NT2/D1 (cell line): ENCODE data around the gene TUBGCP6.
"Not testable (repeated sequence)": the region's sequence is repeated elsewhere in the genome, so short reads cannot be mapped to it uniquely, and the experiment has no call there.

Source experiments
- DNase-seq: peaks from one replicate; pipeline ENCODE4 v3.0.0-alpha.2; 2011; ENCODE audit warnings: low read depth, low spot score
- H3K27me3 ChIP-seq: 2 replicates; pipeline ENCODE4 v1.6.0; 2011; ENCODE audit warnings: mild to moderate bottlenecking; ENCODE audit not compliant: insufficient read length, insufficient read depth
- H3K36me3 ChIP-seq: 2 replicates; pipeline ENCODE4 v1.6.1; 2011; ENCODE audit warnings: mild to moderate bottlenecking, low read length, mixed read lengths; ENCODE audit not compliant: insufficient read depth, insufficient read length
- H3K4me1 ChIP-seq: 2 replicates; pipeline ENCODE4 v1.5.1; 2011; ENCODE audit not compliant: insufficient read depth, insufficient read length
- H3K4me3 ChIP-seq: 2 replicates; pipeline ENCODE4 v1.5.1; 2011; ENCODE audit warnings: low read depth; ENCODE audit not compliant: insufficient read length
- H3K9ac ChIP-seq: 2 replicates; pipeline ENCODE4 v1.6.0; 2011; ENCODE audit warnings: low read depth; ENCODE audit not compliant: insufficient read length
- H3K9me3 ChIP-seq: 2 replicates; pipeline ENCODE4 v1.5.1; 2011; ENCODE audit warnings: mild to moderate bottlenecking, low read length; ENCODE audit not compliant: insufficient read depth
- SUZ12 ChIP-seq: IDR thresholded peaks from 2 replicates; pipeline ENCODE4 v1.6.1; 2011; ENCODE audit not compliant: insufficient read length, insufficient read depth; ENCODE audit errors: extremely low read depth
- YY1 ChIP-seq: IDR thresholded peaks from 2 replicates; pipeline ENCODE4 v1.6.1; 2011; ENCODE audit not compliant: insufficient read length, insufficient read depth
- ZNF274 ChIP-seq: IDR thresholded peaks from 2 replicates; pipeline ENCODE4 v1.6.1; 2011; ENCODE audit warnings: mild to moderate bottlenecking, low read depth, low read length

TUBGCP6 gene

DNA sequence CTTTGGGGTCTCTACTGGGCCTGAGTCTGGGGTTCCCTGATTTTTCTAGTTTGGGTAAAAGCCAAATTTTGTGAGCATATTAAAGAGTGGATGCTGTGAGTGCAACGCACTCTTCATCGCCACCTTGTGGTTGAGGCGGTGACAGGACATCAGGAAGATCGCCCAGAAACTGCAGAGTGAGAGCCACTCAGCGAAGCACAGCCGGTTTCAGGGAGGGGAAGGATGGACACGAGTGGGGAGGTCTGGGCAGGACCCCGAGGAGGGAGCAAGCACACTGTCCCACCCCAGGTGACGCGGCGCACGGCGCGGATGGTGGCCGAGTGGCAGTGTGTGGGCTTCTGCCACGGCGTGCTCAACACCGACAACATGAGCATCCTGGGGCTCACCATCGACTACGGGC lies 34.9 kb downstream of the TUBGCP6 start:
- Histone ChIP-seq H3K9ac (no peak overlapping the region), H3K9me3 (no peaks in the 10 kb centered on the region), H3K36me3 (peaks cover 65% of the 10 kb centered on the region), H3K27me3 (no peaks in the 10 kb centered on the region), H3K4me1 (peaks cover 13% of the 10 kb centered on the region), H3K4me3 (no peak overlapping the region)
- no peak for DNase-seq
- TF ChIP-seq ZNF274, result no peak
- TF ChIP-seq YY1, result no peak
- TF ChIP-seq SUZ12, result no peak

DNA sequence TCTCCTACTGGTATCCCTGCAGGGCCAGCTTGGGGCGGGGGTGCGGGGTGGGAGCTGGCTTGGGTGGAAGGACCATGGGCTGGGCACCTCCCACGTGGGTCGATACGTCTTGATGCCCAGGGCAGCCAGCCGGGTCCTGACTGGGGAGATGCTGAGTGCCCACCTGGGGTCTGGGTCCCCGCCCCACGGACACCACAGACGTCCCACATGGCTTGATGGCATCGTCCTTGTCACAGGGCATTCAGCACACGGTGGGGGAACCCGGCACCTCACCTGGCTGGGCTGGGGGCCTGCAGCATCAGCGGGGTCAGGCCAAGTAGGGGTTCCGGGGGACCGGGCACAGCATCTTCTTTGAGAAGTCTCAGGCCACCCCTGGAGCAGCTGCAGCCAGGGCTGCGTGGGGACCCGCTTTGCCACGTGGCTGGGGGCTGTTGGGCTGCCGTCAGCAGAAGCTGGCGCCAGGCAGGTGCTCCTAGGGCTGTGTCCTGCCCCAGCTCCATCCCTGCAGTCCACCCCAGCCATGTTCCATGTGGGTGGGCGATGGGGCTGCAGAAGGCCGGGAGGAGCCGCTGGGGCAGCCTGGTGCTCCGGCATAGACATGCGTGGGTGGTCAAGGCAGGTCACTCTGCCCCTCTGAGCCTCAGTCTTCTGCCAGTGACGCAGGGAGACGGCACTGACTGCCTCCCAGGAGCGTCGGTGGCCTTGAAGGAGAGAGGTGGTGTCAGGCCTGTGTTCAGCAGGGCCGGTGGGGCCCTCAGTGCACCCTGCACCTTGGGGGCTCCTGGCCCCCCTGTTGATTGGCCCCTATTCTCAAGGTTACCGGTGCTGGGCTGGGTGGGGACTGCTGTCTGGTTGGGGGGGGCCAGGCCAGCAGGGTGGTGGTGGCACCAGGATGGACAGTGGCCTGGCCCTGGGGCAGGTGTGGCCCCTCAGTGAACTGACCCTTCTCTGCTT lies 35.6 kb downstream of the TUBGCP6 start:
- no peak overlapping the region for H3K9ac ChIP-seq
- H3K4me1 ChIP-seq, result peaks cover 13% of the 10 kb centered on the region
- H3K36me3 ChIP-seq, result peaks cover 67% of the 10 kb centered on the region
- TF ChIP-seq SUZ12, result no peak
- TF ChIP-seq YY1, result no peak
- TF ChIP-seq ZNF274, result no peak
- DNase-seq, result no peak
- H3K27me3 ChIP-seq, result no peaks in the 10 kb centered on the region
- H3K9me3 ChIP-seq, result no peaks in the 10 kb centered on the region
- no peak overlapping the region for H3K4me3 ChIP-seq

DNA sequence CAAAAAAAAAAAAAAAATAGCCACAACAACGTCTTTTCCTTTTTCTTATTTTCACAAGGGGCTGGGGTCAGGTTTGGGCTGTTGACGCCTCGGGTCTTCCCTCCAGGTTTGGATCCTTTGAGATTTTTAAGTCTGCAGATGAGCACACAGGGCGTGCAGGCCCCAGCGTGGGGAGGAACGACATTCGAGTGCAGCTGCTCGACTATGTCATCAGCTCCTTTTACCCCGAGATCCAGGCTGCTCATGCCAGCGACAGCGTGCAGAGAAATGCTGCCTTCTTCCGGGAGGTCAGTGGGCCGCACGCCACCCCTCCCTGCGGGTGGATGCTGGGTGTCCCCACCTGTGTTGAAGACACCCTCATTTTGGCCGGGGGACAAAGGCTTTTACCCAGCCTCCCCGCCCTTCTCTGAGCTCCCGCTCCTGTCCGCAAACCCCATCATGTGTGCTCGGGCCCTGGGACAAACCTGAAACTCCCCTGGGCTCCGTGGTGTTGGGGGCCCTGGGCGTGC lies 36.3 kb downstream of the TUBGCP6 start:
- DNase-seq, result no peak
- peaks cover 13% of the 10 kb centered on the region for H3K4me1 ChIP-seq
- H3K9ac ChIP-seq, result no peak overlapping the region
- no peaks in the 10 kb centered on the region for H3K27me3 ChIP-seq
- no peaks in the 10 kb centered on the region for H3K9me3 ChIP-seq
- H3K4me3 ChIP-seq, result no peak overlapping the region
- peaks cover 70% of the 10 kb centered on the region for H3K36me3 ChIP-seq
- TF ChIP-seq SUZ12, result no peak
- no peak for TF ChIP-seq YY1
- no peak for TF ChIP-seq ZNF274

DNA sequence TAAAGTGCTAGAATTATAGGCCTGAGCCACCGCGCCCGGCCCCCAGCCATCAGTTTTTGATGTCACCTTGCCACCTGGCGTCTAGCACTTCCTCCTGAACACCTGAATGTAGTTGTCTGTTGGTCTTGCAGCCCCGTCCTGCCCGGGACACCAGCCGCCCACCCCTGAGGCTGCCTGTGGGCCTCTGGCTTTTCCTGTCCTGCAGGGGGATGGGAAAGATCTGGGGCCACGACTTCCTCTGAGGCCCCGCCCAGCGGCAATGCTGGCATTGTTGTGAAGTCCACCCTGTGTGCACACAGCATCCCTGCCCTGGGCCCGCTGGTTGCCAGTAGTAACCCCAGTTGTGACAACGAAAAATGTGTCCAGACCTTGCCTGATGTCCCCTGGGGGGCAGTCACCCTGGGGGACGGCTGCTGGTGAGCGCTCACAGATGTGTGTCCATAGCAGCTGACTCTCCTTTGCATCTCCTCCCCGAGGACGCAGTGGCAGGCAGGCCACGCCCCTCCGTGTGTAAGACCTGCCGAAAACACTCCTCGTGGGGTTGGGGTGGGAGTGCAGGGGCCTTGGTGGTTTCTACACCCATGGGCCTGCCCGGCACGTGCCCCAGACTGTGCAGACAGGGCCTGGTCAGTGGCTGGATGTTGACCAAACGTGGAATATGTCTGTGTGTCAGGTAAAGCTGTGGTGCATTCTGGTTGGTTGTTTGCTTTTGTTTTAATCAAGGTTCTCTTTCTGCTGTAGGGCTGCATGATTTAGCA lies 37.3 kb downstream of the TUBGCP6 start:
- H3K36me3 ChIP-seq, result peaks cover 72% of the 10 kb centered on the region
- H3K9me3 ChIP-seq, result no peaks in the 10 kb centered on the region
- peaks cover 13% of the 10 kb centered on the region for H3K4me1 ChIP-seq
- H3K27me3 ChIP-seq, result no peaks in the 10 kb centered on the region
- H3K9ac ChIP-seq, result no peak overlapping the region
- no peak for DNase-seq
- H3K4me3 ChIP-seq, result no peak overlapping the region
- TF ChIP-seq ZNF274 (no peak), SUZ12 (no peak), YY1 (no peak)

DNA sequence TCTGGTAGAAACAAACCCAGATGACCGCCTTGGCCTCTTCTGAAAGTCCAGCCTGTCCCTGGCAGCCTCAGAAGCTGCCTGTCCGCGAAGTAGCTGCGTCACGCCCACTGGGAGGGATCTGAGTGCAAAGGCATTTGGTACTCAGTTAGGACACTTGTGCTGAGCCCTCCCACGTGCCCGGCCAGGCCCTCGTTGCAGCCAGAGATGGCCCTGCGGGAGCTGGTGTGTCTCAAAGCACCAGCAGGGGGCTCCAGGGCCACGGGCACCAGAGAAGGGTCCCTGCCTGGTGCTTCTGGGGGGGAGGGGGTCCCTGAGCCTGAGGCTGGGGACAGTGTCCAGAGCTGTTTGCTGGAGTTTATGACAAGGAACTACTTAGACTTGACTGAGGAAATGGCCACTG lies 38.2 kb downstream of the TUBGCP6 start:
- peak; percentile 33 for DNase-seq
- Histone ChIP-seq H3K9me3 (no peaks in the 10 kb centered on the region), H3K36me3 (peaks cover 65% of the 10 kb centered on the region), H3K4me1 (peaks cover 18% of the 10 kb centered on the region), H3K9ac (no peak overlapping the region), H3K27me3 (peaks cover 6% of the 10 kb centered on the region), H3K4me3 (no peak overlapping the region)
- TF ChIP-seq ZNF274 (no peak), YY1 (no peak), SUZ12 (no peak)

DNA sequence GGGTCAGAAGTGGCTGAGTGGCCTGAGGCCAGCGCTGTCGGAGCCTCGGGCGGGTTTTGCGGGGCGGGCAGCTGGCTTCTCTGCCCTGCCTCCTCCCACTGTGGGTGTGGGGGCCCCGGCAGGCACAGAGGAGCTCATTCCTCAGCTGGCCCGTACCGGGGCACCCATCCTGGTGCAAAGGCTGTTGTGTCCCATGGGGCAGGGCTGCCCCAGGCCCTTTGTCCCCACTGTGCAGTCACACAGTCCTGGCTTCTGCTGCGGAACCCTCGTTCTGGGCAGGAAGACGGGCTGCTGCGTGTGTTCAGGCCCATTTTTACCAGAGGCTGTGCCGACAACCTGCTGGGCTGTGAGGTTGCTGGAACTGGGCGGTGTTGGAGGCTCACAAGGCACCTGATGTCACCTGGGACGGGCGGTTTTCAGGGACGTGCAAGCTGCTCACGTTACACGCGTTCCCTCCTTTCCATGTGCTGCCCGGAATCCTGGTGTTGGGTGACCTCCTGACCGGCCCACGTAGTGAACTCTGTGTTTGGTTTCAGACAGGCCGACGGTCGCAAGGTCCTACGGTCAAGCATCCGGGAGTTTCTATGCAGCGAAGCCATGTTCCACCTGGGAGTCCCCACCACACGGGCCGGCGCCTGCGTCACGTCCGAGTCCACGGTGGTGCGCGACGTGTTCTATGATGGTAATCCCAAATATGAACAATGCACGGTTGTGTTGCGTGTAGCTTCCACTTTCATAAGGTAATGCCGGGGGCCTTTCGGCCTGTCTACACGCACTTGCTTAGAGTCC lies 38.8 kb downstream of the TUBGCP6 start:
- Histone ChIP-seq H3K36me3 (peaks cover 62% of the 10 kb centered on the region), H3K4me3 (peak overlapping the region; percentile 8), H3K27me3 (peaks cover 10% of the 10 kb centered on the region), H3K9me3 (no peaks in the 10 kb centered on the region), H3K9ac (peak overlapping the region; percentile 50), H3K4me1 (peaks cover 18% of the 10 kb centered on the region)
- TF ChIP-seq SUZ12 (no peak), YY1 (no peak), ZNF274 (no peak)
- no peak for DNase-seq

DNA sequence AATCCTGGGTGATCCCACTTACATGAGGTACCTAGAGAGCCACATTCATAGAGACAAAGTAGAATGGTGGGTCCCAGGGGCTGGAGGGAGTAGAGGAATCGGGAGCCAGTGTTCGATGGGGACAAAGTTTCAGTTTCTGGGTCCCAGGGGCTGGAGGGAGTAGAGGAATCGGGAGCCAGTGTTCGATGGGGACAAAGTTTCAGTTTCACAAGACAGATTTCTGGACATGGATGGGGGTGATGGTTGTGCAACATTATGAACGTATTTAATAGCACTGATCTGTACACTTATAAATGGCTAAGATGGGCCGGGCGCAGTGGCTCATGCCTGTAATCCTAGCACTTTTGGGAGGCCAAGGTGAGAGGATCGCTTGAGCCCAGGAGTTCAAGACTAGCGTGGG lies 39.8 kb downstream of the TUBGCP6 start:
- Histone ChIP-seq H3K27me3 (peaks cover 10% of the 10 kb centered on the region), H3K36me3 (peaks cover 52% of the 10 kb centered on the region), H3K4me1 (peaks cover 15% of the 10 kb centered on the region)
- H3K4me3 ChIP-seq, H3K9me3 ChIP-seq, H3K9ac ChIP-seq, DNase-seq: not testable (repeated sequence)
